Measurements from ENCODE around the gene GRAP2.

DNA sequence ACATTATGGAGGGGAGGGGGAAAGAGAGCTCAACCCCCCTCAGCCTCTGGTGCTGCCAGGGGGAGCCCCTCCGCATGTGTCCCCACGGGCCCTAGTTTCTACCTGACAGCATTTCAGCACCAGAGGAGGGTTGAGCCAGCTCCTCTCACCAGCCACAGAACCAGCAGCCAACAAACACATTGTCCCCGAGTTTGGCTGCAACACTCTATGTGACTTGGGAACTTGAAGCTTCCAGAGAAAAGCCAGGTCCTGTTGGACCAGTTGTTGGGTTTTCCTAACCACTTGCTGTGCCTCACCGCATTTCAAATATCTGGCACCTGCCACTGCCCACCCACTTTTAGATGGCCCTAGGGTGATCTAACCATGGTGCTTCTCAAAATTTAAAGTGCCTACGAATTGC, 72.8 kb downstream of the GRAP2 start:
- TF ChIP-seq, protein P1, sequence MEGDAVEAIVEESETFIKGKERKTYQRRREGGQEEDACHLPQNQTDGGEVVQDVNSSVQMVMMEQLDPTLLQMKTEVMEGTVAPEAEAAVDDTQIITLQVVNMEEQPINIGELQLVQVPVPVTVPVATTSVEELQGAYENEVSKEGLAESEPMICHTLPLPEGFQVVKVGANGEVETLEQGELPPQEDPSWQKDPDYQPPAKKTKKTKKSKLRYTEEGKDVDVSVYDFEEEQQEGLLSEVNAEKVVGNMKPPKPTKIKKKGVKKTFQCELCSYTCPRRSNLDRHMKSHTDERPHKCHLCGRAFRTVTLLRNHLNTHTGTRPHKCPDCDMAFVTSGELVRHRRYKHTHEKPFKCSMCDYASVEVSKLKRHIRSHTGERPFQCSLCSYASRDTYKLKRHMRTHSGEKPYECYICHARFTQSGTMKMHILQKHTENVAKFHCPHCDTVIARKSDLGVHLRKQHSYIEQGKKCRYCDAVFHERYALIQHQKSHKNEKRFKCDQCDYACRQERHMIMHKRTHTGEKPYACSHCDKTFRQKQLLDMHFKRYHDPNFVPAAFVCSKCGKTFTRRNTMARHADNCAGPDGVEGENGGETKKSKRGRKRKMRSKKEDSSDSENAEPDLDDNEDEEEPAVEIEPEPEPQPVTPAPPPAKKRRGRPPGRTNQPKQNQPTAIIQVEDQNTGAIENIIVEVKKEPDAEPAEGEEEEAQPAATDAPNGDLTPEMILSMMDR (IDR thresholded peaks at IDR 0.05), result no peak
- TF ChIP-seq POLR2A (IDR thresholded peaks at IDR 0.05) (no peak), POLR2AphosphoS5 (IDR thresholded peaks at IDR 0.05) (no peak)

All from breast epithelium (tissue), 3 donors.